HG03439 (cell line): ENCODE results near the gene PAWR.

Source experiments
- ATAC-seq: cut with Tn5 transposase; IDR thresholded peaks from one replicate; pipeline ENCODE4 v1.9.1; 2021; ENCODE audit warnings: mild to moderate bottlenecking, moderate library complexity; ENCODE audit not compliant: unreplicated experiment

Gene PAWR

GRCh38 chr12:79690638-79691510, at the start of gene PAWR:
Gene PAWR (minus strand): TSS chr12:79690964. CDS start chr12:79690244, 720 bp downstream.
- ATAC-seq = peak; percentile 73

- peak; percentile 71 for ATAC-seq
Observed at GRCh38 chr12:79737875-79738718, 47.3 kb upstream of the PAWR start.

- no peak for ATAC-seq
Observed at GRCh38 chr12:79732638-79733037, 41.9 kb upstream of the PAWR start.

DNA sequence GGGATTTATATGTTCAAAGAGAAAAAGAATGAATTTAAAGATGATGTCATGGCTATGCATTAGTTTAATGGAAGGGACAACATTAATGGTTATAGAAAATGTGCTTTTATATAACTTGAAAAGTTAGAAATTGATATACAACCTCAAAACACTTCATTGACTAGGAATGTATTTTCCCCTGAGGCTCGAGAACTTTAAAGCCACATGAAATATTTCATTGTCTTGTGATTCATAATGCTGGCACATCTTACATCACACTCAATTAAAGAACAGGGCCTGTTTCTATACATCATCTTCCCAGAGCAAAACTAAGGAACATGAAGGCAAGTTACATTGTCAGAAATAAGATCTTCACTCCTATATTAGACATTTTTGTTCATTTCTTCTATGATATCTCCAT, 35.2 kb upstream of the PAWR start:
- no peak for ATAC-seq

GRCh38 chr12:79717006-79717405, 26.2 kb upstream of the PAWR start:
- ATAC-seq = no peak

DNA sequence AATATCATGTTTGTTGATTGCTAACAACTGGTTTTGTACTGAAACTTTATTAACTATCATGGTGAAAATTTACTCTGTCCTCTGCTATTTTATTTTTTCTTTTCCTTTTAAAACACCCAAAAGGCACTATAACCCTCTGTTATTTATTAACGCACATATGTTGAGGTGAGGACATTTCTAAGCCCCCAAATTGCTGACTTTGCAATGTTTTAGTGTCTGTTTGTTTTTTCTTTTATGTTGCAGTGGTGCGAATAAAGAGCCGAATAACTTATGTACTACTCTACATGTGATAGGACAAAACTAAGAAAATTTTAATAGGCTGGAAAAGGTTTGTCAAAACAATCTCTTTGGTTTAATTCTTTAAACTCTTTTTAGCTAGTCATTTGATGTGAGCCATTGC, 24.5 kb upstream of the PAWR start:
- no peak for ATAC-seq

DNA sequence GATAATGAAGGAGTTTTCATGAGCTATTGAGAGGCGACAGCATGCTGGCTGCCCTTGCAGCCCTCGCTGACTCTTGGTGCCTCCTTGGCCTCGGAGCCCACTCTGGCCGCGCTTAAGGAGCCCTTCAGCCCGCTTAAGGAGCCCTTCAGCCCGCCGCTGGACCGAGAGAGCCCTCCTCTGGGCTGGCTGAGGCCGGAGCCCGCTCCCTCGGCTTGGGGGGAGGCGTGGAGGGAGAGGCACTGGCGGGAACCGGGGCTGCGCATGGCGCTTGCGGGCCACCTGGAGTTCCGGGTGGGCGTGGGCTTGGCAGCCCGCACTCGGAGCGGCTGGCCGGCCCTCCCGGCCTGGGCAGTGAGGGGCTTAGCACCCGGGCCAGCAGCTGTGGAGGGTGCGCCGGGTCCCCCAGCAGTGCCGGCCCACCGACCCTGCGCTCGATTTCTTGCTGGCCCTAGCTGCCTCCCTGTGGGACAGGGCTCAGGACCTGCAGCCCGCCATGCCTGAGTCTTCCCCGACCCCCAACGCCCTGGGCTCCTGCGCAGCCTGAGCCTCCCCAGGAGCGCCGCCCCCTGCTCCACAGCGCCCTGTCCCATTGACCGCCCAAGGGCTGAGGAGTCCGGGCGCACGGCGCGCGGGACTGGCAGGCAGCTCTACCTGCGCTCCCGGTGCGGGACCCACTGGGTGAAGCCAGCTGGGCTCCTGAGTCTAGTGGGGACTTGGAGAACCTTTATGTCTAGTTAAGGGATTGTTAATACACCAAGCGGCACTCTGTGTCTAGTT, 20.1 kb upstream of the PAWR start:
- no peak for ATAC-seq

GRCh38 chr12:79707830-79708229, 17.1 kb upstream of the PAWR start:
- ATAC-seq = no peak

- no peak for ATAC-seq
Observed at GRCh38 chr12:79706676-79707075, 15.9 kb upstream of the PAWR start.

DNA sequence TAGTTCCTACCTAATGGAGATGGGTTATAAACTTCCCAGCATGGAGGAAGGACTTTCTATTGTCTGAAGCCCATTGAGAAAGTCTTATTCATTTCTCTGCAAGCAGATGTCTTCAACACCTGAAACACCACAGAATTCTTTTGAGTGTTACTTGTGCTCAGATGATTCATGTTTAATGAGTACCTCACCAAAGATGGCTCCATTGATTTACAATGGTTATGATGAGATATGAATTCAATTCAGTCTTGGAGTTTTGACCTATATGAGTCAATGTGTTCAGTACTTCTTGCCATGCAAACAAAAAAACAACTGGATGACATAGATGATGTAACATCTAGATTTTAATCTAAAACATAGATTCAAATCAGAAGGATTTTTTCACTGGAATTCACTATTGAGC, 15.4 kb upstream of the PAWR start:
- ATAC-seq = no peak

DNA sequence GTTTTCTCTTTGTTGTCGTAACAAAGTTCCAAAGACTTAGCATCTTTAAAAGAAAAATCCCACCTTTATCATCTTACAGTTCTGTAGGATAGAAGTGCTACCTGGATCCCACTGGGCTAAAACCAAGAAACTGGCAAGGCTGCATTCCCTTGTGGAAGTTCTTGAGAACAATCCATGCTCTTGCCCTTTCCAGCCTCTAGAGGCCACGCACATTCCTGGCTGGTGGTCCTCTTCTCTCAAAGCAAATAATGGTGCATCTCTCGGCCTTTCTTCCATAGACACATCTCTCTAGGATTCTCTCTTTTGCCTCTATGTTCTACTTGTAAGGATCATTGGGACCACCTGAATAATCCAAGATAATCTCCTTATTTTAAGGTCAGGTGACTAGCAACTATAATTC, 8.2 kb upstream of the PAWR start:
- no peak for ATAC-seq

DNA sequence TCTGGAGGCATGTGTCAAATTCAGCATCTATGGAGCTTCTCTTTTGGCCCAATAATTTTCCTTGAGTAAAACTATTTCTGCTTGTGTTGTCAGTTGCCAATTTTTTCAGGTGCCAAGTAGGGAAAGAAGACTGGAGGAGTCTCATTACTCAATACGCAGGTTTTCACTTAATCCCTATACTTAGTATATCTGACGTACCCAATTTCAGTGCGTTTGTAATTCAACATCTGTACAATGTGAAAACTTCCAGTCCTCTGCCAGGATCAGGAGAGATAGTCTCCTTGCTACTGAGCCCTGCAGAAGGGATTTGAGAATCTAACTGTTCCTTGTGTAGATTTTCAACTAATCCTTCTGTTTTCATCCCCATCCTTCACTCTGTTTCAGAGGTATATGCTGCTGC, 5.7 kb upstream of the PAWR start:
- no peak for ATAC-seq

- no peak for ATAC-seq
Observed at GRCh38 chr12:79692860-79693577, 2.3 kb upstream of the PAWR start.

GRCh38 chr12:79691511-79692248, 916 bp upstream of the PAWR start:
- no peak for ATAC-seq

DNA sequence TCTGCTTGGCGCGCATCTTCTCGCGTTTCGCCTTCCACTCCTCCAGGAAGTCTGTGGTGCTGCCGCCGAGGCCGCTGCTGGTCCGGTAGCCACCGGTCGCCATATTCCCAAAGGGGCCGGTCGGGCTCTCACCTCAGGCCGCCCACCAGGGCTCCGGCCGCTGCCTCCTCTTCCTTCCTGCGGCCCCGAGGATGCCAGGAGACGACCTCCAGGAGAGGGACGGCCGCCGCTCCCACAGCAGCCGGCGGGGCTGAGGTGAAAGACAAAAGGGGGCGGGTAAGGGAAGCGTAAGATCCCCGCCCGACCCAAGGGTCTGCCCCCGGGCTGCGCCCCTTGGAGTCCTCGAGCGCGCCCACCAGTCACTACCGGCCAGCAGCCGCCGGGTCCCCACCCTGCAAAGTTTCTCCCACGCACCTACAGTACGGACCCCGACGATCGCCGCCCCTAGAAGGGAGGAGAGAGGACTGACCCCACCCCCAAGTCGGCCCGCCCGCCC, 574 bp downstream of the PAWR start:
- peak; percentile 35 for ATAC-seq

GRCh38 chr12:79689477-79690141, 1.2 kb downstream of the PAWR start:
- ATAC-seq = peak; percentile 39

DNA sequence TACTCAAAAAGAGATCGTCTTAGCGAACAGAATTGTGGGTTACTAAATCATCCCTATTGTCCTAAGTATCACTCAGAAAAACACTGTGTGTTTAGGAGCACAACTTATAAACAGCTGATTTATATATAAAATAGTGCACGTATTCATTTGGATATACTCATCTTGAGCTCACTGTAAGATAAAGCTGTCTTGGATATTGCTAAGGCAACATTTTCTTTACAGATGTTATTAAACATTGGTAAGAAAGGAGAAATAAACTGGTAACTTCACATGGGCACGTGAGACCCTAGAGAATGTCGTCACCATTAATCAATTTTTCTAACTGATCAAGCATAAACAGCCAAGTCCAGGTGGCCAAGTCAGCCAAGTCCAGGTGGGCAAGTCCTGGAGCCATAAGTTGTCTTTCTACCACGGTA, 1.7 kb downstream of the PAWR start:
- no peak for ATAC-seq

DNA sequence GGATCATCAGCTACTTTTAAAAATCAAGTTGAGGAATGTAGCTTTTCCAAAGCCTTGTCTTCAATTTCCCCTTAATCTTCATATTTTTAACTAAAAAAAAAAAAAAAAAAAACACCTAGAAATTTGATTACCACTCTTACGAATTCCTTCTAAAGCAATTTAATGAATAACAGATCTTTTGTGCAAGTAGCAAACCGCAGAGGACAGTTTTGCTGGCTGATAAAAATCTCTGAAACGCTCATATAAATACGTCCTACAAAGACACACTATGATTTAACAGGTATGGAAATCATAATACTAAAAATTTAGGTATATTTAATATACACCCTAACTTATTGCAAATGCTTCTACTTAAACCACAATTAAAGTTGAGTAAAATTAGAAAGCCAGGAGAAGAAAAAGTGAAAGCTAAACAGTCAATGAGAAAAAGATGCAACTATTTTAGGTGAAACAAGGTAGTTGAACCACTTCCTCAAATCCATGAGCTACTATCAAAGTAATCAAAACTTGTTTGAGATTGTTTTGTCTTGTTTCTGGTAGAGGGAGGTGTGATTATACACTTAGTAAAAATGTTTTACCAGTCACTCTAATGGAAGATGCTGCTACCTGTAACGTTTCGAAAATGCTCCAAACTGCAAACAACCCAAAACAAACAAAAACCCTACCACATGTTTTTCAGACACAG, 2.2 kb downstream of the PAWR start:
- no peak for ATAC-seq
